GM10266 (cell line): ENCODE data around the gene TCEA3.

Experiments
- DNase-seq: peaks from one replicate; pipeline ENCODE4 v3.0.0; 2012; ENCODE audit errors: extremely low spot score
- CTCF ChIP-seq: IDR thresholded peaks from 2 replicates; pipeline ENCODE4 v1.5.1; 2012; ENCODE audit warnings: mild to moderate bottlenecking, low read depth; ENCODE audit not compliant: control insufficient read depth, insufficient read depth; ENCODE audit errors: missing control alignments

The TCEA3 gene

GRCh38 chr1:23400324-23401114 lies 24.0 kb downstream of the TCEA3 start:
- DNase-seq = no peak
- TF ChIP-seq CTCF = no peak

GRCh38 chr1:23399229-23399628 lies 25.3 kb downstream of the TCEA3 start:
- no peak for TF ChIP-seq CTCF

GRCh38 chr1:23397908-23398307 lies 26.6 kb downstream of the TCEA3 start:
- TF ChIP-seq CTCF = no peak
- no peak for DNase-seq

More at GRCh38 chr1:23399229-23399628, 25.3 kb downstream of the TCEA3 start:
- no peak for DNase-seq

- no peak for DNase-seq
- no peak for TF ChIP-seq CTCF
Observed at GRCh38 chr1:23396380-23396779, 28.2 kb downstream of the TCEA3 start.

GRCh38 chr1:23395849-23396248 lies 28.7 kb downstream of the TCEA3 start:
- no peak for TF ChIP-seq CTCF
- DNase-seq = no peak

GRCh38 chr1:23395154-23395724 lies 29.3 kb downstream of the TCEA3 start:
- TF ChIP-seq CTCF = no peak
- DNase-seq = no peak

GRCh38 chr1:23394684-23395083 lies 29.9 kb downstream of the TCEA3 start:
- no peak for DNase-seq
- TF ChIP-seq CTCF = no peak
